ENCODE measurements around the gene BYSL. TPM values are rescaled to one million over a fixed set of nuclear protein-coding genes. Genes with fewer than 3 reads are reported as not detected.

Gene BYSL
- total RNA-seq, 1 experiment from 2014 or later: 33.0 TPM

- no peak for TF ChIP-seq EZH2 (IDR thresholded peaks at IDR 0.05; ENCODE audit: low read depth)
- TF ChIP-seq CTCF (conservative IDR thresholded peaks at IDR 0.05): no peak
- Histone ChIP-seq H3K4me3 (no peak overlapping the region), H3F3A (ENCODE audit: insufficient read depth, low read depth) (0 out of 2 replicates have a peak, but pooled peaks cover 6% of the 10 kb centered on the region), H3K4me2 (no peak overlapping the region), H3K36me3 (ENCODE audit: low read depth) (no peaks in the 10 kb centered on the region), H2AFZ (no peak overlapping the region), H3K9me3 (ENCODE audit: insufficient read depth, low read depth) (no peaks in the 10 kb centered on the region), H3K27me3 (ENCODE audit: insufficient read depth, low read depth) (no peaks in the 10 kb centered on the region), H3K4me1 (replicated peaks; ENCODE audit: insufficient read depth) (no peaks in the 10 kb centered on the region), H3K79me2 (ENCODE audit: low read depth) (no peaks in the 10 kb centered on the region), H4K20me1 (ENCODE audit: insufficient read depth) (no peaks in the 10 kb centered on the region), H3K9me2 (ENCODE audit: insufficient read depth) (no peaks in the 10 kb centered on the region), H3K27ac (no peak overlapping the region)
- no TSS peak for BruUV-seq (replicated peaks)
- intact Hi-C loops (cut with micrococcal nuclease; ENCODE audit: unreplicated experiment): no loop called here
- no peak for DNase-seq
- CTCF ChIA-PET: no interaction called here
- POLR2A ChIA-PET (ENCODE audit: unreplicated experiment): no interaction called here
Observed at GRCh38 chr6:41878961-41879405, 42.3 kb upstream of the BYSL start.

- Histone ChIP-seq H4K20me1 (ENCODE audit: insufficient read depth) (no peaks in the 10 kb centered on the region), H3K9me3 (ENCODE audit: insufficient read depth, low read depth) (no peaks in the 10 kb centered on the region), H3F3A (ENCODE audit: insufficient read depth, low read depth) (0 out of 2 replicates have a peak, but pooled peaks cover 6% of the 10 kb centered on the region), H3K27me3 (ENCODE audit: insufficient read depth, low read depth) (no peaks in the 10 kb centered on the region), H3K36me3 (ENCODE audit: low read depth) (no peaks in the 10 kb centered on the region), H3K4me1 (replicated peaks; ENCODE audit: insufficient read depth) (no peaks in the 10 kb centered on the region), H3K27ac (no peak overlapping the region), H3K9me2 (ENCODE audit: insufficient read depth) (no peaks in the 10 kb centered on the region), H3K79me2 (ENCODE audit: low read depth) (no peaks in the 10 kb centered on the region), H2AFZ (no peak overlapping the region), H3K4me2 (no peak overlapping the region), H3K4me3 (no peak overlapping the region)
- DNase-seq: no peak
- CTCF ChIA-PET: no interaction called here
- no peak for TF ChIP-seq CTCF (conservative IDR thresholded peaks at IDR 0.05)
- TF ChIP-seq EZH2 (IDR thresholded peaks at IDR 0.05; ENCODE audit: low read depth): no peak
- intact Hi-C loops (cut with micrococcal nuclease; ENCODE audit: unreplicated experiment): no loop called here
- no TSS peak for BruUV-seq (replicated peaks)
- POLR2A ChIA-PET (ENCODE audit: unreplicated experiment): interaction anchor here (0.6 kb wide), 1 partner anchor 86 kb away, joined by 6 read pairs; no protein-coding TSS in a partner anchor
Observed at GRCh38 chr6:41881506-41881905, 39.8 kb upstream of the BYSL start.

- Histone ChIP-seq H4K20me1 (ENCODE audit: insufficient read depth) (no peaks in the 10 kb centered on the region), H3K9me2 (ENCODE audit: insufficient read depth) (no peaks in the 10 kb centered on the region), H3K27ac (no peak overlapping the region), H3K9me3 (ENCODE audit: insufficient read depth, low read depth) (no peaks in the 10 kb centered on the region), H3K79me2 (ENCODE audit: low read depth) (no peaks in the 10 kb centered on the region), H2AFZ (no peak overlapping the region), H3K36me3 (ENCODE audit: low read depth) (no peaks in the 10 kb centered on the region), H3F3A (ENCODE audit: insufficient read depth, low read depth) (no peaks in the 10 kb centered on the region), H3K4me2 (no peak overlapping the region), H3K4me3 (no peak overlapping the region), H3K4me1 (replicated peaks; ENCODE audit: insufficient read depth) (no peaks in the 10 kb centered on the region), H3K27me3 (ENCODE audit: insufficient read depth, low read depth) (no peaks in the 10 kb centered on the region)
- POLR2A ChIA-PET (ENCODE audit: unreplicated experiment): no interaction called here
- no peak for TF ChIP-seq CTCF (conservative IDR thresholded peaks at IDR 0.05)
- no peak for TF ChIP-seq EZH2 (IDR thresholded peaks at IDR 0.05; ENCODE audit: low read depth)
- CTCF ChIA-PET: no interaction called here
- no TSS peak for BruUV-seq (replicated peaks)
- intact Hi-C loops (cut with micrococcal nuclease; ENCODE audit: unreplicated experiment): no loop called here
- no peak for DNase-seq
Observed at GRCh38 chr6:41884957-41885356, 36.3 kb upstream of the BYSL start.

Measured in PC-9 (cell line).